CD8-positive, alpha-beta memory T cell (primary cell): ENCODE measurements around the gene SLC7A4. TPM values are rescaled to one million over a fixed set of nuclear protein-coding genes. Genes with fewer than 3 reads are reported as not detected.

ENCODE experiments used
- CTCF ChIA-PET: fragments of 350-600 bp; sonication (Branson Sonifier 250); formaldehyde crosslinking; loops from one replicate; lab custom pipeline; 2021; ENCODE audit warnings: antibody characterized with exemption; lab: Charles Lee
- POLR2A ChIA-PET: fragments of 350-600 bp; sonication (Branson Sonifier 250); formaldehyde crosslinking; loops from one replicate; lab custom pipeline; 2021; ENCODE audit warnings: antibody characterized with exemption; lab: Charles Lee
- DNase-seq, 5 donors: peaks; one replicate each; pipeline versions ENCODE4 v3.0.0 to v3.0.0-alpha.2; 2020 to 2022; ENCODE audit warnings: mixed read lengths in 1 of 5
- H3K27ac ChIP-seq: one replicate; pipeline ENCODE4 v1.7.0; 2013; ENCODE audit warnings: low read depth, mild to moderate bottlenecking, low read length, moderate library complexity
- H3K27me3 ChIP-seq: 2 replicates; pipeline ENCODE4 v1.7.0; 2013; ENCODE audit warnings: low read length, mild to moderate bottlenecking; ENCODE audit not compliant: insufficient read depth, poor library complexity, severe bottlenecking
- H3K36me3 ChIP-seq: 2 replicates; pipeline ENCODE4 v1.7.0; 2013; ENCODE audit warnings: mild to moderate bottlenecking, low read length, moderate library complexity; ENCODE audit not compliant: insufficient read depth
- H3K4me1 ChIP-seq: 2 replicates; pipeline ENCODE4 v1.7.0; 2013; ENCODE audit warnings: mild to moderate bottlenecking, low read length, moderate library complexity; ENCODE audit not compliant: insufficient read depth
- H3K4me3 ChIP-seq: 2 replicates; pipeline ENCODE4 v1.7.0; 2013; ENCODE audit warnings: mild to moderate bottlenecking, low read length
- H3K9me3 ChIP-seq: 2 replicates; pipeline ENCODE4 v1.7.0; 2013; ENCODE audit warnings: mild to moderate bottlenecking, low read length
- H3K27ac Mint-ChIP-seq, 8 donors: one replicate each; pipeline ENCODE4 v1.8.0; 2020 to 2021; ENCODE audit warnings: mixed read lengths in 8 of 8, mild to moderate bottlenecking in 6 of 8, inconsistent platforms in 3 of 8, moderate library complexity in 3 of 8
- H3K27me3 Mint-ChIP-seq, 2 donors: one replicate each; pipeline ENCODE4 v1.8.0; 2020 to 2021; ENCODE audit warnings: mixed read lengths in 2 of 2, mild to moderate bottlenecking in 1 of 2, moderate library complexity in 1 of 2
- H3K36me3 Mint-ChIP-seq, 3 donors: one replicate each; pipeline ENCODE4 v1.8.0; 2020 to 2021; ENCODE audit warnings: mixed read lengths in 3 of 3, inconsistent platforms in 1 of 3, mild to moderate bottlenecking in 1 of 3
- H3K4me1 Mint-ChIP-seq, 3 donors: one replicate each; pipeline ENCODE4 v1.8.0; 2020 to 2021; ENCODE audit warnings: mixed read lengths in 3 of 3, inconsistent platforms in 1 of 3, mild to moderate bottlenecking in 1 of 3
- H3K4me3 Mint-ChIP-seq, 7 donors: one replicate each; pipeline ENCODE4 v1.8.0; 2020 to 2021; ENCODE audit warnings: mixed read lengths in 7 of 7, mild to moderate bottlenecking in 6 of 7, moderate library complexity in 4 of 7, inconsistent platforms in 2 of 7
- H3K9me3 Mint-ChIP-seq, 5 donors: one replicate each; pipeline ENCODE4 v1.8.0; 2020 to 2022; ENCODE audit warnings: mixed read lengths in 5 of 5, mild to moderate bottlenecking in 3 of 5, moderate library complexity in 2 of 5, inconsistent platforms in 1 of 5
- polyA plus RNA-seq: library from polyadenylated mRNA; unstranded; fragments of 300-500 nt; fragmentation: Illumina TruSeq; gene quantifications from one replicate; pipeline ENCODE4 v1.2.3, GENCODE V29; 2021
- total RNA-seq, 2 experiments: library from RNA; stranded (reverse); gene quantifications; one replicate each; pipeline ENCODE4 v1.2.3, GENCODE V29; 2021

Gene SLC7A4
- total and polyA plus RNA-seq, 3 experiments from 2014 or later, result 0.13 to 0.82 (median 0.37) TPM

- DNase-seq, result no peak
- Mint-ChIP-seq H3K36me3 (no peaks in the 10 kb centered on the region), H3K27me3 (peaks cover 0 to 2% of the 10 kb centered on the region in 2 donors), H3K27ac (peak within 1 kb of the TSS; percentile 91 to 98 (median 96)), H3K9me3 (no peaks in the 10 kb centered on the region), H3K4me3 (peak within 1 kb of the TSS; percentile 73 to 89 (median 85)), H3K4me1 (peaks cover 26 to 34% (median 26%) of the 10 kb centered on the region in 3 donors)
- ChIA-PET CTCF (interaction anchor here (1.3 kb wide), 1 partner anchor 13 kb away, joined by 4 read pairs; the partner anchor contains the start of gene THAP7), POLR2A (interaction anchor here (0.7 to 1.1 kb wide), 2 partner anchors 13 to 1723 kb away, joined by 3 read pairs; partner anchors contain the start of gene THAP7)
- Histone ChIP-seq H3K9me3 (no peaks in the 10 kb centered on the region), H3K4me3 (peak within 1 kb of the TSS; percentile 74), H3K27ac (peak within 1 kb of the TSS; percentile 90), H3K4me1 (peaks cover 18% of the 10 kb centered on the region), H3K36me3 (no peaks in the 10 kb centered on the region), H3K27me3 (no peaks in the 10 kb centered on the region)
Measured at GRCh38 chr22:21014726-21015465, 17.5 kb downstream of the SLC7A4 start, which contains the start of gene P2RX6. TSS of gene P2RX6 (plus strand) at chr22:21015165. CDS start at chr22:21015175, 10 bp downstream.

GRCh38 chr22:21014202-21014725 is 18.1 kb downstream of the SLC7A4 start:
- ChIA-PET POLR2A (interaction anchor here (0.7 to 1.9 kb wide), 2 partner anchors 12 to 1722 kb away, joined by 3 to 12 read pairs; partner anchors contain the start of gene THAP7), CTCF (interaction anchor here (1.1 to 1.3 kb wide), 2 partner anchors 10 to 12 kb away, joined by 4 read pairs; partner anchors contain the start of gene THAP7)
- Histone ChIP-seq H3K27me3 (no peaks in the 10 kb centered on the region), H3K36me3 (no peaks in the 10 kb centered on the region), H3K4me3 (peak overlapping the region; percentile 74), H3K9me3 (no peaks in the 10 kb centered on the region), H3K27ac (peak overlapping the region; percentile 90), H3K4me1 (peaks cover 18% of the 10 kb centered on the region)
- no peaks in the 10 kb centered on the region for H3K9me3 Mint-ChIP-seq
- H3K4me1 Mint-ChIP-seq, result peaks cover 26 to 34% (median 26%) of the 10 kb centered on the region in 3 donors
- no peaks in the 10 kb centered on the region for H3K36me3 Mint-ChIP-seq
- H3K27me3 Mint-ChIP-seq, result peaks cover 0 to 2% of the 10 kb centered on the region in 2 donors
- H3K4me3 Mint-ChIP-seq, result peak overlapping the region; percentile 73 to 89 (median 85)
- peak; percentile 80 to 93 (median 82) for DNase-seq
- peak overlapping the region; percentile 91 to 98 (median 96) for H3K27ac Mint-ChIP-seq

- no peaks in the 10 kb centered on the region for H3K36me3 Mint-ChIP-seq
- H3K27ac Mint-ChIP-seq, result peak overlapping the region; percentile 92 to 98 (median 96)
- peaks cover 0 to 2% of the 10 kb centered on the region in 2 donors for H3K27me3 Mint-ChIP-seq
- peak in 1 of 5 donors; percentile 17 for DNase-seq
- peak overlapping the region; percentile 74 for H3K4me3 ChIP-seq
- H3K4me1 Mint-ChIP-seq, result peaks cover 26 to 34% (median 26%) of the 10 kb centered on the region in 3 donors
- ChIA-PET CTCF (interaction anchor here (1.1 kb wide), 1 partner anchor 10 kb away, joined by 4 read pairs; no protein-coding TSS in a partner anchor), POLR2A (interaction anchor here (1.9 kb wide), 1 partner anchor 11 kb away, joined by 12 read pairs; the partner anchor contains the start of gene THAP7)
- H3K9me3 Mint-ChIP-seq, result no peaks in the 10 kb centered on the region
- no peaks in the 10 kb centered on the region for H3K9me3 ChIP-seq
- no peaks in the 10 kb centered on the region for H3K36me3 ChIP-seq
- H3K27me3 ChIP-seq, result no peaks in the 10 kb centered on the region
- H3K4me3 Mint-ChIP-seq, result peak overlapping the region; percentile 73 to 89 (median 85)
- peaks cover 18% of the 10 kb centered on the region for H3K4me1 ChIP-seq
- H3K27ac ChIP-seq, result peak overlapping the region; percentile 90
Measured at GRCh38 chr22:21013657-21014201, 18.6 kb downstream of the SLC7A4 start.

GRCh38 chr22:21012446-21013407 is 19.6 kb downstream of the SLC7A4 start:
- H3K27me3 ChIP-seq, result no peaks in the 10 kb centered on the region
- Mint-ChIP-seq H3K4me1 (peaks cover 26 to 34% (median 26%) of the 10 kb centered on the region in 3 donors), H3K27ac (peak overlapping the region; percentile 76 to 96 (median 91)), H3K9me3 (no peaks in the 10 kb centered on the region), H3K4me3 (peak overlapping the region; percentile 57 to 88 (median 73)), H3K36me3 (no peaks in the 10 kb centered on the region), H3K27me3 (peaks cover 0 to 2% of the 10 kb centered on the region in 2 donors)
- no peaks in the 10 kb centered on the region for H3K9me3 ChIP-seq
- no peak for DNase-seq
- no peak overlapping the region for H3K4me3 ChIP-seq
- POLR2A ChIA-PET, result interaction anchor here (1.9 kb wide), 1 partner anchor 10 kb away, joined by 12 read pairs; the partner anchor contains the start of gene THAP7
- CTCF ChIA-PET, result interaction anchor here (0.6 to 1.1 kb wide), 2 partner anchors 8 to 9 kb away, joined by 4 read pairs; no protein-coding TSS in a partner anchor
- peak overlapping the region; percentile 90 for H3K27ac ChIP-seq
- peaks cover 18% of the 10 kb centered on the region for H3K4me1 ChIP-seq
- no peaks in the 10 kb centered on the region for H3K36me3 ChIP-seq

- Mint-ChIP-seq H3K4me3 (no peak overlapping the region), H3K36me3 (no peaks in the 10 kb centered on the region), H3K9me3 (no peaks in the 10 kb centered on the region), H3K27ac (peak overlapping the region in 5 of 8 donors; percentile 15 to 63 (median 37)), H3K4me1 (peaks cover 20 to 25% (median 23%) of the 10 kb centered on the region in 3 donors), H3K27me3 (peaks cover 0 to 2% of the 10 kb centered on the region in 2 donors)
- Histone ChIP-seq H3K4me3 (no peak overlapping the region), H3K27ac (no peak overlapping the region), H3K4me1 (peaks cover 12% of the 10 kb centered on the region), H3K36me3 (no peaks in the 10 kb centered on the region), H3K9me3 (no peaks in the 10 kb centered on the region), H3K27me3 (no peaks in the 10 kb centered on the region)
- POLR2A ChIA-PET, result no interaction called here
- DNase-seq, result no peak
- CTCF ChIA-PET, result no interaction called here
Measured at GRCh38 chr22:21010426-21011113, 21.8 kb downstream of the SLC7A4 start.

DNA sequence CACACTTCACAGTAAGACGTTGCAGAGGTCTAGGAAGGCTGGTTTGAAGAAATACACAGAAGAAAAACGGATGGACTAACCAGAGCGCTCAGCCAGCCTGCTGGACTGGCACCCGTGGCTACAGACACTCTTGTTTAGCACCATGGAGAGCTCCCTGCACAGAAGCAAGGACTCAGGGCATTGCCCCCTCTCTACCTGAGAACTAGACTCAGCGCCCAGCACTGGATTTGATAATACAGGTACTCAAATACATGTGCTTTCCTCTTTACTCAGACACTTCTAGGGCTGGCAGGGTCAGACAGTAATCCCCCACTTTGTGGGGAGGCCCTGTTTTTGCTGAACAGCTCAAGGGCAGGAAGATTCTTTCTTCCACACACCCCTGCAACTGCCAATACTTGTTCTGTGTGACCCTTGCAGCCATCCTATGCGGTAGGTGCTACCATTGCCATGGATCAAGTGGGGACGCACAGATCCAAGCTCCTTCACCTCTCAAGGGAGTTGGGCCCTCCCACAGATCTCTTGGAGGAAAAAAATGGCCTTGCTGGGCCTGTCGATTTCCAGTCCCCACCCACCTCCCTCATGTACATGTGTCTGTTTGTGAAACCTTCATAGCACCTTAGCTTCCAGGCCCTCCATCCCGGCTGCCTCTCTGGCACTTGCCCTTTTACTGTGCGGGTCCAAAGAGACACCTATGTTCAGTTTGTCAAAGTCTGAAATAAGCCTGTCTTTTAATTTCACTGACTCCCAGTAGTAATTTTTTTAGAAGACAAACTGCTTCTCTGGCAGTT is 22.5 kb downstream of the SLC7A4 start:
- Mint-ChIP-seq H3K27me3 (no peaks in the 10 kb centered on the region), H3K4me1 (peaks cover 15 to 17% (median 16%) of the 10 kb centered on the region in 3 donors), H3K4me3 (peak overlapping the region in 2 of 7 donors; percentile 23 to 60), H3K36me3 (no peaks in the 10 kb centered on the region), H3K9me3 (no peaks in the 10 kb centered on the region), H3K27ac (peak overlapping the region in 4 of 8 donors; percentile 7 to 37 (median 17))
- Histone ChIP-seq H3K4me1 (peaks cover 6% of the 10 kb centered on the region), H3K27ac (no peak overlapping the region), H3K36me3 (no peaks in the 10 kb centered on the region), H3K9me3 (no peaks in the 10 kb centered on the region), H3K27me3 (no peaks in the 10 kb centered on the region), H3K4me3 (no peak overlapping the region)
- peak in 1 of 5 donors; percentile 26 for DNase-seq
- POLR2A ChIA-PET, result no interaction called here
- CTCF ChIA-PET, result no interaction called here
